Ascending aorta (tissue), 2 donors: ENCODE data around the gene ZNF776. TPM values are rescaled to one million over a fixed set of nuclear protein-coding genes. Genes with fewer than 3 reads are reported as not detected.

Source experiments
- DNase-seq, 2 donors: peaks; one replicate each; pipeline ENCODE4 v3.0.0-alpha.2; 2019; ENCODE audit warnings: low spot score in 2 of 2
- H3K27ac ChIP-seq, 2 donors: fragments of 200-600 bp; sonication (generic); one replicate each; pipeline ENCODE4 v1.5.1; 2016 to 2017; ENCODE audit warnings: mild to moderate bottlenecking in 1 of 2
- H3K27me3 ChIP-seq: fragments of 200-600 bp; sonication (generic); one replicate; pipeline ENCODE4 v1.5.1; 2017
- H3K36me3 ChIP-seq, 2 donors: fragments of 200-600 bp; sonication (generic); one replicate each; pipeline ENCODE4 v1.5.1; 2016
- H3K4me1 ChIP-seq, 2 donors: fragments of 200-600 bp; sonication (generic); one replicate each; pipeline ENCODE4 v1.5.1; 2016 to 2017; ENCODE audit warnings: mild to moderate bottlenecking in 1 of 2
- H3K4me3 ChIP-seq, 2 donors: fragments of 200-600 bp; sonication (generic); one replicate each; pipeline ENCODE4 v1.5.1; 2016 to 2017; ENCODE audit warnings: mild to moderate bottlenecking in 1 of 2
- H3K9me3 ChIP-seq, 2 donors: fragments of 200-600 bp; sonication (generic); one replicate each; pipeline ENCODE4 v1.5.1; 2016
- intact Hi-C: fragments of 100-400 bp; cut with DNase I; formaldehyde crosslinking; loops from one replicate; pipeline ENCODE4 v1.15.1; 2023
- total RNA-seq: library from RNA; depleted of rRNA; stranded (reverse); fragments of >200 nt; gene quantifications from one replicate; pipeline ENCODE4 v1.1.0, GENCODE V29; 2016
- TF ChIP-seq, protein P1 (sequence below), 3 experiments: fragments of 200-600 bp in 2 of 3; fragments of 450-650 bp in 1 of 3; sonication (generic) in 2 of 3; IDR thresholded peaks; one replicate each; pipeline ENCODE4 v1.5.1; 2016 to 2019; ENCODE audit warnings: antibody characterized with exemption in 3 of 3, mild to moderate bottlenecking in 1 of 3, moderate library complexity in 1 of 3

The ZNF776 gene
- total RNA-seq, 1 donor from 2014 or later: 1.9 TPM

DNA sequence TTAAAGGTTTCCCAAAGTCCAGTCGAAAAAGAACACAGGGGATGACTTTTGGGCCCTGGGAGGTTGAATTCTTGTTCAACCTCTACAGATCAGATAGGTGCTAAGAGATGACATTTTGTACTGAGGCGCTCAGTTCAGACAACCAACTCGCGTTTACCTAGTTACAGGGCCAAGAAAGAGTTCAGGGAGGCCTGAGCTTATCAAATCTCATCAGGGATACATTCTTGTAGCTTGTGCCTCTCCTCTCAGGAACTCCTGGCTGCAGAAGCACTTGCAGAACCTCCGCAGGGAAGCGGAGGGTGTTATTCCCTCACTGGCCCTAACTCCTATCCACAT is 825 bp downstream of the ZNF776 start:
- Histone ChIP-seq H3K27ac (no peak overlapping the region), H3K9me3 (peaks cover 52 to 72% of the 10 kb centered on the region in 2 donors), H3K4me3 (peak overlapping the region; percentile 81 to 85), H3K27me3 (no peaks in the 10 kb centered on the region), H3K36me3 (peaks cover 40 to 44% of the 10 kb centered on the region in 2 donors), H3K4me1 (no peaks in the 10 kb centered on the region)
- TF ChIP-seq, protein P1, sequence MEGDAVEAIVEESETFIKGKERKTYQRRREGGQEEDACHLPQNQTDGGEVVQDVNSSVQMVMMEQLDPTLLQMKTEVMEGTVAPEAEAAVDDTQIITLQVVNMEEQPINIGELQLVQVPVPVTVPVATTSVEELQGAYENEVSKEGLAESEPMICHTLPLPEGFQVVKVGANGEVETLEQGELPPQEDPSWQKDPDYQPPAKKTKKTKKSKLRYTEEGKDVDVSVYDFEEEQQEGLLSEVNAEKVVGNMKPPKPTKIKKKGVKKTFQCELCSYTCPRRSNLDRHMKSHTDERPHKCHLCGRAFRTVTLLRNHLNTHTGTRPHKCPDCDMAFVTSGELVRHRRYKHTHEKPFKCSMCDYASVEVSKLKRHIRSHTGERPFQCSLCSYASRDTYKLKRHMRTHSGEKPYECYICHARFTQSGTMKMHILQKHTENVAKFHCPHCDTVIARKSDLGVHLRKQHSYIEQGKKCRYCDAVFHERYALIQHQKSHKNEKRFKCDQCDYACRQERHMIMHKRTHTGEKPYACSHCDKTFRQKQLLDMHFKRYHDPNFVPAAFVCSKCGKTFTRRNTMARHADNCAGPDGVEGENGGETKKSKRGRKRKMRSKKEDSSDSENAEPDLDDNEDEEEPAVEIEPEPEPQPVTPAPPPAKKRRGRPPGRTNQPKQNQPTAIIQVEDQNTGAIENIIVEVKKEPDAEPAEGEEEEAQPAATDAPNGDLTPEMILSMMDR (IDR thresholded peaks at IDR 0.05): no peak
- intact Hi-C loops: loop anchor here (5.0 to 10.0 kb wide), 3 partner anchors 65 to 407 kb away; partner anchors contain the start of genes ZNF329, ZNF551 and ZNF552
- DNase-seq: no peak

DNA sequence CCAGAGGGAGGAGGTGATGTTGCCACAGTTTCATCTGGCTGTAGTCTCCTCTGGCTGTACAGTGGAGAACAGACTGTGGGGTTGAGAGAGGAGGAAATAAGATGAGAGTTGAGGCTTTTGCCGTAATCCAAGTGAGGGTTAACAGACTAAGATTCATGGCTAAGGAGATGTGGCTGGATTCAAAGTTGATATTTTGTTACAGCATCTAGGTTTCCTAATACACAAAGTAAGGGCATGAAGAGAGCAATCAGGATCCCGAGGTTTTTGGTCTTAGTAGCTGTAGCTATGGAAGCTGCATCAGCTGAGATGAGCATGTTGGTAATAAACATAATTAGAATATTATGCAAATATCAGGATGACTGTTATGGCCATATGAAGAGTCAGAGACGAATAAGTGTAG is 1.4 kb downstream of the ZNF776 start:
- Histone ChIP-seq H3K27me3 (no peaks in the 10 kb centered on the region), H3K36me3 (peaks cover 46 to 50% of the 10 kb centered on the region in 2 donors), H3K9me3 (peaks cover 57 to 75% of the 10 kb centered on the region in 2 donors), H3K4me1 (no peaks in the 10 kb centered on the region), H3K27ac (no peak overlapping the region), H3K4me3 (peak overlapping the region; percentile 81 to 85)
- DNase-seq: no peak
- TF ChIP-seq, protein P1 (IDR thresholded peaks at IDR 0.05): no peak
- intact Hi-C loops: loop anchor here (5.0 to 10.0 kb wide), 3 partner anchors 64 to 407 kb away; partner anchors contain the start of genes ZNF329, ZNF551 and ZNF552

DNA sequence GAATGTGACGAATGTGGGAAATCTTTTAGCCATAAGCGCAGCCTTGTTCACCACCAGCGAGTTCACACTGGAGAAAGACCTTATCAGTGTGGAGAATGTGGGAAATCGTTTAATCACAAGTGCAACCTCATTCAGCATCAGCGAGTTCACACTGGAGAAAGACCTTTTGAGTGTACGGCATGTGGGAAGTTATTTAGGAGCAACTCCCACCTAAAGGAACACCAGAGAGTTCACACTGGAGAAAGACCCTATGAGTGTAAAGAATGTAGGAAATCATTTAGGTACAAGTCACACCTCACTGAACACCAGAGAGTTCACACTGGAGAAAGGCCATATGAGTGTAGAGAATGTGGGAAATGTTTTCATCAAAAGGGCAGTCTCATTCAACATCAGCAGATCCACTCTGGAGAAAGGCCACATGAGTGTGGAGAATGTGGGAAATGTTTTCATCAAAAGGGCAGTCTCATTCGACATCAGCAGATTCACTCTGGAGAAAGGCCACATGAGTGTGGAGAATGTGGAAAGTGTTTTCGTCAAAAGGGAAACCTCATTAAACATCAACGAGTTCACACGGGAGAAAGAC is 7.6 kb downstream of the ZNF776 start:
- peak overlapping the region in 1 of 2 donors; percentile 20 for H3K4me3 ChIP-seq
- TF ChIP-seq, protein P1 (IDR thresholded peaks at IDR 0.05): no peak
- H3K27me3 ChIP-seq: no peaks in the 10 kb centered on the region
- H3K27ac ChIP-seq: no peak overlapping the region
- peaks cover 95 to 100% of the 10 kb centered on the region in 2 donors for H3K9me3 ChIP-seq
- DNase-seq: peak in 1 of 2 donors; percentile 3
- H3K4me1 ChIP-seq: no peaks in the 10 kb centered on the region
- intact Hi-C loops: no loop called here
- H3K36me3 ChIP-seq: peaks cover 95 to 100% of the 10 kb centered on the region in 2 donors

DNA sequence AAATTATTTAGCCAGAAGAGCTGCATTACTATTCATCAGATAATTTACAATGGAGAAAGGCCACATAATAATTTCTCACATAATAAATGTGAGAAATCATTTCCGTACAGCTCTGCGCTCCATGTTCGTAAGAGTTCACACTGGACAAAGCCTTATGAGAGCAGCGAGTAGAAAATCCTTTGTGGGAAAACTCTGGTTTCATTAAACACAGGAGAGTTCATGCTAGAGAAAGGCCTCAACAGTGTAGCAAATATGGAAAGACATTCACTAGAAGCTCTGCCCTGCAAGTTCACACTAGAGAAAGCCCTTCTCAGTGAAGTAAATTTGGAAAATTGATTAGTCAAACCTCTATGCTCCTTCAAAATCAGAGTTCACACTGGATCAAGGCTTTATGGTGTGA is 8.4 kb downstream of the ZNF776 start:
- TF ChIP-seq, protein P1 (IDR thresholded peaks at IDR 0.05): no peak
- H3K27me3 ChIP-seq: no peaks in the 10 kb centered on the region
- H3K4me3 ChIP-seq: no peak overlapping the region
- peaks cover 95 to 100% of the 10 kb centered on the region in 2 donors for H3K36me3 ChIP-seq
- peak in 1 of 2 donors; percentile 2 for DNase-seq
- intact Hi-C loops: no loop called here
- no peaks in the 10 kb centered on the region for H3K4me1 ChIP-seq
- peaks cover 93 to 100% of the 10 kb centered on the region in 2 donors for H3K9me3 ChIP-seq
- H3K27ac ChIP-seq: no peak overlapping the region

DNA sequence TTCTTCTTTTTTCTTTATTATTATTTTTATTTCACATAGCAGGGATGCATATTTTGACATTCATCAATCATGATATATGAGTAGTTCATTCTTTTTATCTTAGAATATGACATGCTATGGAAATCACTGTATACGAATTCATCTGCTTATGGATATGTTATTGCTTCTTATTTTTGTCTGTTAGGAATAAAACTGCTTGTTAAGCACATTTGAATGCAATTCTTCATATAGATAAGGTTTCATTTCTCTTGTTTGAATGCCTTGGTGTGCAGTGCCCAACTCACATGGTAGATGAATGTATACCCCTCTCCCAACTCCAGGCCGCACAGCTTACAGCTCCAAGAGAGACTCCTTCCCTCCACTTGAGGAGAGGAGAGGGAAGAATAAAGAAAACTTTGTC is 11.3 kb downstream of the ZNF776 start:
- intact Hi-C loops: no loop called here
- Histone ChIP-seq H3K4me1 (no peaks in the 10 kb centered on the region), H3K36me3 (peaks cover 86 to 100% of the 10 kb centered on the region in 2 donors), H3K4me3 (no peak overlapping the region), H3K27me3 (no peaks in the 10 kb centered on the region), H3K27ac (no peak overlapping the region), H3K9me3 (peaks cover 91 to 100% of the 10 kb centered on the region in 2 donors)
- DNase-seq: no peak
- TF ChIP-seq, protein P1 (IDR thresholded peaks at IDR 0.05): no peak
